Fibroblast of pulmonary artery (primary cell): Measurements from ENCODE around the gene ASB13.

Experiments
- DNase-seq: peaks from one replicate; pipeline ENCODE4 v3.0.0-alpha.2; 2010; ENCODE audit warnings: low read depth
- H3K4me3 ChIP-seq: replicated peaks from 2 replicates; pipeline ENCODE4 v1.5.1; 2011; ENCODE audit warnings: low read depth, mild to moderate bottlenecking, control low read depth, low read length, moderate library complexity
- TF ChIP-seq, protein P1 (sequence below): IDR thresholded peaks from 2 replicates; pipeline ENCODE4 v1.5.1; 2011; ENCODE audit warnings: mild to moderate bottlenecking, control low read depth, low read length, inconsistent platforms; ENCODE audit errors: missing control alignments

The ASB13 gene, protein sequence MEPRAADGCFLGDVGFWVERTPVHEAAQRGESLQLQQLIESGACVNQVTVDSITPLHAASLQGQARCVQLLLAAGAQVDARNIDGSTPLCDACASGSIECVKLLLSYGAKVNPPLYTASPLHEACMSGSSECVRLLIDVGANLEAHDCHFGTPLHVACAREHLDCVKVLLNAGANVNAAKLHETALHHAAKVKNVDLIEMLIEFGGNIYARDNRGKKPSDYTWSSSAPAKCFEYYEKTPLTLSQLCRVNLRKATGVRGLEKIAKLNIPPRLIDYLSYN

DNA sequence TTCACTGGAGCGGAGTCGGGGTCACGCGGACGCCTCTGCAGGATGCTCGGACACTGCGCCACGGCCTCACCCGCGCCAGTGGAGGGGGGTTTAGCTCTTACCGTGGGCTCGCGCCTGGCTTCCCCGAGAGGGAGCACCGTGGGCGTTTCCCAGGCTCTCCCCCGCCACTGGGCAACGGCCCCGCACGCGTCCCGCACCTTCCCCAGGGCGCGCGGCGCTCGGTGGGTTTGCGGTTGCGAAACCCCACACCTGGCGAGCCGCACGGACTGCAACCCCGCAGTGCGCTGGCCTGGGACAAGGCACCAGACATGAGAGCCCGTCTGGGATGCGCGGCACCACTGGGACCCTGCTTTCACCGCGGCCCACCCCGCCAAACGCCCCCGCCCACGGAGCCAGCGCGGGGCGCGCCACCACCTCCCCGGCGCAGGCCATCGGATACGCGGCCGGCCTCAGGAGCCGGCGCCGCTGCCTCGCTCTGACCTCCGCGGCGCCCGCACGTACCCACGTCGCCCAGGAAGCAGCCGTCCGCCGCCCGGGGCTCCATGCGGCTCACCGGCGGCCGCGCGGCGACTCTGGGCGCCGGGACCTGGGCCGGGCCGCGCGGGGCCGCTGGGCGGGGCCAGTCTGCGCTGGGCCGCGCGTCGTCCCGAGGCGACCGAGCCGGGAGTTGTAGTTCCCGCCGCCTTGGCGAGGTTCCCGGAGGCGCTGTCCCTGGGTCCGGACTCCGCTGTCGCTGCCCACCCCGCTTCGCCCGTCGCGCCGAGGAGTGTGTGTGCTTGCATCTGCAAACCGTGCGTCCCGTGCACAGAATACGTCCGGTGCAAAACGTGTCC is at the start of gene ASB13:
Gene ASB13 (minus strand): TSS at position 588 of the 833 bp plus-strand sequence. CDS start 44 bp downstream, at position 544.
- TF ChIP-seq, protein P1, sequence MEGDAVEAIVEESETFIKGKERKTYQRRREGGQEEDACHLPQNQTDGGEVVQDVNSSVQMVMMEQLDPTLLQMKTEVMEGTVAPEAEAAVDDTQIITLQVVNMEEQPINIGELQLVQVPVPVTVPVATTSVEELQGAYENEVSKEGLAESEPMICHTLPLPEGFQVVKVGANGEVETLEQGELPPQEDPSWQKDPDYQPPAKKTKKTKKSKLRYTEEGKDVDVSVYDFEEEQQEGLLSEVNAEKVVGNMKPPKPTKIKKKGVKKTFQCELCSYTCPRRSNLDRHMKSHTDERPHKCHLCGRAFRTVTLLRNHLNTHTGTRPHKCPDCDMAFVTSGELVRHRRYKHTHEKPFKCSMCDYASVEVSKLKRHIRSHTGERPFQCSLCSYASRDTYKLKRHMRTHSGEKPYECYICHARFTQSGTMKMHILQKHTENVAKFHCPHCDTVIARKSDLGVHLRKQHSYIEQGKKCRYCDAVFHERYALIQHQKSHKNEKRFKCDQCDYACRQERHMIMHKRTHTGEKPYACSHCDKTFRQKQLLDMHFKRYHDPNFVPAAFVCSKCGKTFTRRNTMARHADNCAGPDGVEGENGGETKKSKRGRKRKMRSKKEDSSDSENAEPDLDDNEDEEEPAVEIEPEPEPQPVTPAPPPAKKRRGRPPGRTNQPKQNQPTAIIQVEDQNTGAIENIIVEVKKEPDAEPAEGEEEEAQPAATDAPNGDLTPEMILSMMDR: no peak
- DNase-seq: peak; percentile 43
- peak within 1 kb of the TSS; percentile 81 for H3K4me3 ChIP-seq

DNA sequence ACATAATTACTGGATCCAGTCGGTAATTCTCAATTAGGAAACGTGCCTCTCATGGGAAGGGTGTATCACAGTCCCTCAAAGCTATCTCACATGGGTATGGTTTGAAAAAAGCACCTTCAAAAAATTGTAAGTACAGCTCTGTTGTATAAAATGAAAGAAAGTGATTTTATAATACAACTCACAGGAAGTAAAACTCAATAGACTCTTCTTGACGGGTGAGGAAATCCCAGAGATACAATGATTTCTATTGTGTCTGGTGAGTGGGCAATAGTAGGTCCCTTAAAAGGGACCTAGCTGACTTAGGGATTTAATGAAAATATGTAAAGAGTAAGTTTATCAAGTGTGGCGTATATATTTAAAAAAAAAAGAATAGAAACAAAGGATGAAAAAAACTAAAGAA is 45.2 kb upstream of the ASB13 start:
- TF ChIP-seq, protein P1: no peak
- DNase-seq: no peak
- H3K4me3 ChIP-seq: no peak overlapping the region

DNA sequence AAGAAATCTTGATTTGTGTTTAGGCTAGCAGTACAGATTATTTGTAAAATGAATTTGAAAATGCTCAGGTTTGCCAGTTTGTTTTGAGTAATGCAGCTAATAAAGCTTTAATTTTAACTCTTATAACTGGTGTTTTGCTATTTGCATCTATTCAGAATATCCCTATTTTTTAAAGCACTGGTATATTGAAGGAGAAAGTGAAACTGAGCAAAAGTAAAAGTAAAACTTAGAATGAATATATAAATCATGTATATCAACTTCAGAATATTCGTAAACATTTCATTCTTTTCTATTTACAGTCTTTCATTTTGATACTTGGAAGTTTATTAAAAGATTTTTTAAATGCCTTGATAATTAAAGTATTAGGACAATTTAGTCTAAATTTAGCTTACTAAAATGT is 44.5 kb upstream of the ASB13 start:
- peak overlapping the region; percentile 19 for H3K4me3 ChIP-seq
- TF ChIP-seq, protein P1: no peak
- no peak for DNase-seq

DNA sequence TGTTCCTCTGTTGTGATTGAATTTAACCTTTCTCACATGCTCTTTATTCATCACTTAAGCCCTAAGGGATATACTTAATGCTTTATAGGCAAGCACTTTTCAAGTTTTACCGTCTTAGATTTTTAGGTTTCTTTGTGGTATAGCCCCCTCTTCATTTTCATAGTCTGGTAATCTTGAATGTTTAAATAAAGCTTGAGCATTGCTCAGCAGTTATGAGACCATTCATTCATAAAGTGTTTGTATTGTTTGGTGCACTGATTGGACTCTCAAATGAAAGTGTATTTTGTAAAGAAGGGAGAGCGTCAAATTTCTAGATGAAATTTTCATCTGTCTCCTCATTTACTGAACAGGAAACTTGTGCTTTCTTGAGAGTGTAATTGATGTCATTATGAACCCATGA is 43.5 kb upstream of the ASB13 start:
- no peak for DNase-seq
- TF ChIP-seq, protein P1: no peak
- no peak overlapping the region for H3K4me3 ChIP-seq

DNA sequence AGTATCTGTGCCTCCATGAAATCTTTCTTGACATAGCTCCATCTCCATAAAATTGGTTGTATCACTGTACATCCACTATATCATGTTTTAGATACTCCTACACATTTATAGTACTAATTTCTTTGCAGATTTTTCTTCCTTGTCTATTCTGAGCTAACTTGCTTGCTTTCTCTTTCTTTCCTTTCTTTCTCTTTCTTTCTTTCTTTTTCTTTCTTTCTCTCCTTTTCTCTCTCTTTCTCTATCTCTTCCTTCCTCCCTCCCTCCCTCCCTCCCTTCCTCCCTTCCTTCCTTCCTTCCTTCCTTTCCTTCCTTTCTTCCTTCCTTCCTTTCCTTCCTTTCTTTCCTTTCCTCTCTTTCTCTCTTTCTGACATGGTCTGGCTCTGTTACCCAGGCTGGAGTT is 42.0 kb upstream of the ASB13 start:
- no peak for DNase-seq
- H3K4me3 ChIP-seq: no peak overlapping the region
- TF ChIP-seq, protein P1: no peak

DNA sequence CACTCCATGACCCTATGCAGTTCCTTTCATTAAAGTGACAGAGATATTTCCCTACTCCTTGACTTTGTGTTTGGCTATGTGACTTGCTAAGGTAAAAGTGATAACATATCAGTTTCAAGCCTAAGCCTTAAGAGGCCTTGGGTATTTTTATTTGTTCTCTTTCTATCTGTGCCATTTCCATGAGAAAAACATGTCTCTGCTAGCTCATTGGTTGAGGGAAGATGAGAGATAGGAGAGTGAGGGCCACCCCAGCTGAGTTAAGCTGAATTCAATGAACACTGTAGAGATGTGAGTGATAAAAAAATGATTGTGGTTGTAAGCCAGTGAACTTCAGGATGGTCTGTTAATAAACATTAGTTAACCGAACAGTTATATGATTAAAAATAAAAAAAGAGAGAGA is 31.7 kb upstream of the ASB13 start:
- TF ChIP-seq, protein P1: no peak

More for the DNA sequence above, 31.7 kb upstream of the ASB13 start:
- H3K4me3 ChIP-seq: no peak overlapping the region
- no peak for DNase-seq
